A673 (cell line): ENCODE measurements around the gene PLXDC2.

Experiments
- CTCF ChIP-seq: fragments of 300-800, 200-600 bp; sonication (generic); conservative IDR thresholded peaks from 2 replicates; pipeline ENCODE4 v1.5.1; 2017; ENCODE audit warnings: low read depth, mild to moderate bottlenecking, antibody characterized with exemption, low read length, moderate library complexity, mixed read lengths
- EZH2 ChIP-seq: fragments of 200-600 bp; sonication (generic); IDR thresholded peaks from 2 replicates; pipeline ENCODE4 v1.6.1; 2017; ENCODE audit warnings: borderline replicate concordance, low read depth, mild to moderate bottlenecking, mixed read lengths, antibody characterized with exemption, low read length; ENCODE audit not compliant: poor library complexity, severe bottlenecking

GRCh38 chr10:19839552-19839951, 23.3 kb downstream of the PLXDC2 start:
- TF ChIP-seq CTCF (no peak), EZH2 (no peak)
